Keratinocyte (primary cell): Measurements from ENCODE around the gene FSIP1. TPM values are rescaled to one million over a fixed set of nuclear protein-coding genes. Genes with fewer than 3 reads are reported as not detected.
A peak's percentile ranks its signal among the peaks of the same experiment; 100 is the strongest.

Experiments used
- DNase-seq: peaks from one replicate; pipeline ENCODE4 v3.0.0-alpha.2; 2011; ENCODE audit warnings: low read depth, missing footprints, low spot score
- FAIRE-seq: peaks from 2 replicates; lab custom pipeline; 2011; peaks lifted over from hg19 to GRCh38; lab: Jason Lieb, UNC
- H2AFZ ChIP-seq: 2 replicates; pipeline ENCODE4 v1.6.0; 2012; ENCODE audit warnings: low read length, control low read depth, inconsistent platforms; ENCODE audit not compliant: control insufficient read depth
- H3K27ac ChIP-seq: 2 replicates; pipeline ENCODE4 v1.5.1; 2011; ENCODE audit warnings: low read length; ENCODE audit not compliant: control insufficient read depth, insufficient read depth
- H3K27me3 ChIP-seq: 3 replicates; pipeline ENCODE4 v1.6.0; 2011; ENCODE audit warnings: low read length; ENCODE audit not compliant: control insufficient read depth, insufficient read depth; ENCODE audit errors: extremely low read depth
- H3K36me3 ChIP-seq, 2 experiments: 2 replicates in 1 of 2; 3 replicates in 1 of 2; pipeline ENCODE4 v1.5.1; 2011; ENCODE audit warnings: low read length in 2 of 2, mild to moderate bottlenecking in 1 of 2; ENCODE audit not compliant: control insufficient read depth in 2 of 2, insufficient read depth in 2 of 2; ENCODE audit errors: extremely low read depth in 1 of 2
- H3K4me1 ChIP-seq: 3 replicates; pipeline ENCODE4 v1.5.1; 2011; ENCODE audit warnings: low read length; ENCODE audit not compliant: control insufficient read depth, insufficient read depth; ENCODE audit errors: extremely low read depth
- H3K4me2 ChIP-seq: 3 replicates; pipeline ENCODE4 v1.6.0; 2011; ENCODE audit warnings: low read depth, low read length; ENCODE audit not compliant: control insufficient read depth, insufficient read depth; ENCODE audit errors: extremely low read depth
- H3K4me3 ChIP-seq, 3 experiments: fragments of 200-600 bp in 1 of 3; sonication (generic) in 1 of 3; 2 replicates in 2 of 3; 3 replicates in 1 of 3; pipeline ENCODE4 v1.5.1; 2011 to 2016; ENCODE audit warnings: low read length in 3 of 3, mild to moderate bottlenecking in 3 of 3, control low read depth in 2 of 3, inconsistent platforms in 1 of 3, low read depth in 1 of 3, mixed read lengths in 1 of 3, mixed run types in 1 of 3, moderate library complexity in 1 of 3; ENCODE audit not compliant: control insufficient read depth in 2 of 3, insufficient read depth in 2 of 3; ENCODE audit errors: extremely low read depth in 1 of 3
- H3K79me2 ChIP-seq: 2 replicates; pipeline ENCODE4 v1.6.0; 2012; ENCODE audit warnings: low read length; ENCODE audit not compliant: control insufficient read depth, insufficient read depth
- H3K9ac ChIP-seq: 3 replicates; pipeline ENCODE4 v1.6.0; 2011; ENCODE audit warnings: low read length; ENCODE audit not compliant: control insufficient read depth, insufficient read depth; ENCODE audit errors: extremely low read depth
- H3K9me1 ChIP-seq: 3 replicates; pipeline ENCODE4 v1.6.0; 2011; ENCODE audit warnings: low read length; ENCODE audit not compliant: control insufficient read depth, insufficient read depth; ENCODE audit errors: extremely low read depth
- H3K9me3 ChIP-seq: 2 replicates; pipeline ENCODE4 v1.5.1; 2012; ENCODE audit warnings: low read depth, low read length; ENCODE audit not compliant: control insufficient read depth
- H4K20me1 ChIP-seq: 3 replicates; pipeline ENCODE4 v1.6.0; 2011; ENCODE audit warnings: low read length; ENCODE audit not compliant: control insufficient read depth, insufficient read depth; ENCODE audit errors: extremely low read depth
- EZH2 ChIP-seq: IDR thresholded peaks from one replicate; pipeline ENCODE4 v1.6.1; 2012; ENCODE audit warnings: inconsistent platforms, mild to moderate bottlenecking, low read length, moderate library complexity
- dilution Hi-C: fragments of 300-500 bp; cut with MboI; formaldehyde crosslinking; loops from one replicate; pipeline ENCODE4 v1.7.0; 2020; ENCODE audit warnings: low sequenced_read_pairs; ENCODE audit not compliant: extremely low pct_ligation_motif_present
- polyA plus RNA-seq, 5 experiments: library from polyadenylated mRNA; depleted of rRNA in 3 of 5; stranded (reverse) in 3 of 5; stranded (forward) in 1 of 5; unstranded in 1 of 5; fragments of >200 nt; gene quantifications; 1 replicate in 1 of 5; 2 replicates in 3 of 5; 3 replicates in 1 of 5; pipeline versions ENCODE4 v1.2.1 to v1.2.3, GENCODE V29; 2011 to 2012; ENCODE audit warnings: missing spikeins in 2 of 5, low read depth in 1 of 5, low replicate concordance in 1 of 5
- TF ChIP-seq, protein P1 (sequence below), 3 experiments: IDR thresholded peaks in 1 of 3; conservative IDR thresholded peaks in 1 of 3; optimal IDR thresholded peaks in 1 of 3; 2 replicates in 2 of 3; 3 replicates in 1 of 3; pipeline versions ENCODE3 to v1.5.1; 2011; ENCODE audit warnings: low read length in 3 of 3, mild to moderate bottlenecking in 3 of 3, moderate library complexity in 2 of 3, control low read depth in 1 of 3, inconsistent platforms in 1 of 3; ENCODE audit not compliant: insufficient read depth in 2 of 3; ENCODE audit errors: extremely low read depth in 1 of 3

Gene FSIP1
- polyA plus RNA-seq, 1 donor (not counting 4 experiments of a cell fraction or from before 2014, with no cell fraction given): 1.5 TPM

DNA sequence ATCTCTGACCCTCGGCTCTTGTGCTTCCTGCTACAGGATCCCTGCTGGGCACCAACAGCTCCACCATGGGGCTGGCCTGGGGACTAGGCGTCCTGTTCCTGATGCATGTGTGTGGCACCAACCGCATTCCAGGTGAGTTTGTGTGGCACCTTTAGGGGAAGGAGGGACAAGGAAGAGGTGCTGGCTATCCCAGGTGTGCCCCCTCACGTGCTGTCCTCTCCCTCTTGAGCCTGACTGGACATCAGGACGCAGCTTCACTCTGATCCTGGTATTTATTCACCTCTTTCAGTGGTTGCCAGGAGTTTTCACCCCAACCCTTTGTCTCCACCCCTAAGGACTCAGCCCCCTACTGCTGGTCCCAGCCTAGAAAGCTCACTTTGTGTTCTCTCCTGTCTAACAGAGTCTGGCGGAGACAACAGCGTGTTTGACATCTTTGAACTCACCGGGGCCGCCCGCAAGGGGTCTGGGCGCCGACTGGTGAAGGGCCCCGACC lies 200.8 kb downstream of the FSIP1 start:
- no peak for TF ChIP-seq EZH2
- TF ChIP-seq, protein P1, sequence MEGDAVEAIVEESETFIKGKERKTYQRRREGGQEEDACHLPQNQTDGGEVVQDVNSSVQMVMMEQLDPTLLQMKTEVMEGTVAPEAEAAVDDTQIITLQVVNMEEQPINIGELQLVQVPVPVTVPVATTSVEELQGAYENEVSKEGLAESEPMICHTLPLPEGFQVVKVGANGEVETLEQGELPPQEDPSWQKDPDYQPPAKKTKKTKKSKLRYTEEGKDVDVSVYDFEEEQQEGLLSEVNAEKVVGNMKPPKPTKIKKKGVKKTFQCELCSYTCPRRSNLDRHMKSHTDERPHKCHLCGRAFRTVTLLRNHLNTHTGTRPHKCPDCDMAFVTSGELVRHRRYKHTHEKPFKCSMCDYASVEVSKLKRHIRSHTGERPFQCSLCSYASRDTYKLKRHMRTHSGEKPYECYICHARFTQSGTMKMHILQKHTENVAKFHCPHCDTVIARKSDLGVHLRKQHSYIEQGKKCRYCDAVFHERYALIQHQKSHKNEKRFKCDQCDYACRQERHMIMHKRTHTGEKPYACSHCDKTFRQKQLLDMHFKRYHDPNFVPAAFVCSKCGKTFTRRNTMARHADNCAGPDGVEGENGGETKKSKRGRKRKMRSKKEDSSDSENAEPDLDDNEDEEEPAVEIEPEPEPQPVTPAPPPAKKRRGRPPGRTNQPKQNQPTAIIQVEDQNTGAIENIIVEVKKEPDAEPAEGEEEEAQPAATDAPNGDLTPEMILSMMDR (optimal IDR thresholded peaks at IDR 0.05 in 1 of 3, IDR thresholded peaks at IDR 0.05 in 1 of 3, conservative IDR thresholded peaks at IDR 0.05 in 1 of 3; ENCODE audit: extremely low read depth in 1 of 3, insufficient read depth in 2 of 3, low read length in 3 of 3): peak; percentile 43 to 55 (median 54)
- Histone ChIP-seq H3K27ac (peak overlapping the region; percentile 70), H3K4me1 (peaks cover 28% of the 10 kb centered on the region), H3K4me2 (peak overlapping the region; percentile 98), H3K9me1 (no peaks in the 10 kb centered on the region), H3K4me3 (peak overlapping the region; percentile 60 to 82 (median 65)), H3K9ac (peak overlapping the region; percentile 82), H3K27me3 (no peaks in the 10 kb centered on the region), H3K9me3 (no peaks in the 10 kb centered on the region), H3K36me3 (peaks cover 25 to 47% of the 10 kb centered on the region in 2 experiments), H4K20me1 (peaks cover 43% of the 10 kb centered on the region), H2AFZ (no peak overlapping the region), H3K79me2 (peaks cover 29% of the 10 kb centered on the region)
- no peak for FAIRE-seq
- dilution Hi-C loops: no loop called here
- peak; percentile 86 for DNase-seq

DNA sequence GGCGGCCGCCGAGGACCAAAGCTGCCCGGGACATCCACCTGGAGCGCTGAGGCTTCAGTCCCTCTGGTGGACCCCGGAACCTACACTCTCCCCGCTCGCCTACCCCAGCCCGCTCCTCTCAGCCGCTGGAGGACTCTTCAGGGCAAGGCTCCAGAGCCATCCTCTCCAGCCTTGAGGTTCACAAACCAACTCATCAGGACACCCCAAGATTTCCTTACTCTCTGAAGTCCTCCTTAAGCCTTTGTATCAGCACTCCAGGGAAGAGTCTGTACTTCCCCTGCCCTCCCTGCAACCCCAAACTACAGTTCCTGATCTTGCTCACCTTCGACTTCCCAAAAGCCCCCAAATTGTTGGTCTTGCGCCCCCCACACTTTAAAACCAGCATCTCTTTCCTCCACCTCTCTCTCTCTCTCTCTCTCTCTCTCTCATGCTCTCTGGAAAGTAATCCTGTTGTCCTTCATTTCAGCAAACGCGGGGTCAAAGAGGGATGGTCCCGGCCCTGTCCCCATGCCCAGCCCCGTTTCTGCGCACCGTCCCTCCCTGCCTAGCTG lies 201.3 kb downstream of the FSIP1 start:
- Histone ChIP-seq H3K4me1 (peaks cover 28% of the 10 kb centered on the region), H4K20me1 (peaks cover 40% of the 10 kb centered on the region)

More for the DNA sequence above, 201.3 kb downstream of the FSIP1 start:
- H3K9me1 ChIP-seq: no peaks in the 10 kb centered on the region
- dilution Hi-C loops: no loop called here
- H3K27ac ChIP-seq: peak overlapping the region; percentile 70
- FAIRE-seq: no peak
- H3K4me3 ChIP-seq: peak overlapping the region; percentile 60 to 82 (median 65)
- H3K36me3 ChIP-seq: peaks cover 22 to 43% of the 10 kb centered on the region in 2 experiments
- TF ChIP-seq, protein P1 (optimal IDR thresholded peaks at IDR 0.05 in 1 of 3, IDR thresholded peaks at IDR 0.05 in 1 of 3, conservative IDR thresholded peaks at IDR 0.05 in 1 of 3; ENCODE audit: extremely low read depth in 1 of 3, insufficient read depth in 2 of 3, low read length in 3 of 3): peak in 1 of 3 experiments; percentile 8
- TF ChIP-seq EZH2: no peak
- no peaks in the 10 kb centered on the region for H3K27me3 ChIP-seq
- no peak overlapping the region for H2AFZ ChIP-seq
- no peak for DNase-seq
- H3K9ac ChIP-seq: peak overlapping the region; percentile 82
- H3K4me2 ChIP-seq: peak overlapping the region; percentile 98
- H3K79me2 ChIP-seq: peaks cover 29% of the 10 kb centered on the region
- H3K9me3 ChIP-seq: no peaks in the 10 kb centered on the region
